GM21717 (cell line): Measurements from ENCODE around the gene PRKCA.
"Not testable (repeated sequence)": the region's sequence is repeated elsewhere in the genome, so short reads cannot be mapped to it uniquely, and the experiment has no call there.

ENCODE experiments used
- ATAC-seq: cut with Tn5 transposase; IDR thresholded peaks from one replicate; pipeline ENCODE4 v1.9.1; 2021; ENCODE audit warnings: mild to moderate bottlenecking, moderate library complexity; ENCODE audit not compliant: unreplicated experiment

PRKCA gene

DNA sequence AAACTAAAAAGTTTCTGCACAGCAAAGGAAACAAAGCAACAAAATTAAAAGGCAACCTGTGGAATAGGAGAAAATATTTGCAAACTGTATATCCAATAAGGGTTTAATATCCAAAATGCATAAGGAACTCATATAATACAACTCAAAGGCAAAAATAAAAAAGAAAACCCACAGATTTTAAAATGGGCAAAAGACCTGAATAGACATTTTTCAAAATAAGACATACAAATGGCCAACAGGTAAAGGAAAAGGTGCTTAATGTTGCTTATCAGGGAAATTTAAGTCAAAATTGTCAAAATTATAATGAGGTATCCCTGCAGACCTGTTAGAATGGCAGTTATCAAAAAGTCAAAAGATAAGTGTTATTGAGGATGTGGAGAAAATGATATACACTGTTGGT is 399.0 kb downstream of the PRKCA start:
- no peak for ATAC-seq

- no peak for ATAC-seq
Measured at GRCh38 chr17:66702106-66702936, 399.9 kb downstream of the PRKCA start.

- ATAC-seq: no peak
Measured at GRCh38 chr17:66704858-66705520, 402.6 kb downstream of the PRKCA start.

- ATAC-seq: no peak
Measured at GRCh38 chr17:66706851-66707450, 404.5 kb downstream of the PRKCA start.

- no peak for ATAC-seq
Measured at GRCh38 chr17:66711401-66711800, 409.0 kb downstream of the PRKCA start.

GRCh38 chr17:66711881-66712321 is 409.5 kb downstream of the PRKCA start:
- ATAC-seq: no peak

GRCh38 chr17:66712453-66712852 is 410.0 kb downstream of the PRKCA start:
- no peak for ATAC-seq

- ATAC-seq: not testable (repeated sequence)
Measured at GRCh38 chr17:66713021-66713532, 410.7 kb downstream of the PRKCA start.

DNA sequence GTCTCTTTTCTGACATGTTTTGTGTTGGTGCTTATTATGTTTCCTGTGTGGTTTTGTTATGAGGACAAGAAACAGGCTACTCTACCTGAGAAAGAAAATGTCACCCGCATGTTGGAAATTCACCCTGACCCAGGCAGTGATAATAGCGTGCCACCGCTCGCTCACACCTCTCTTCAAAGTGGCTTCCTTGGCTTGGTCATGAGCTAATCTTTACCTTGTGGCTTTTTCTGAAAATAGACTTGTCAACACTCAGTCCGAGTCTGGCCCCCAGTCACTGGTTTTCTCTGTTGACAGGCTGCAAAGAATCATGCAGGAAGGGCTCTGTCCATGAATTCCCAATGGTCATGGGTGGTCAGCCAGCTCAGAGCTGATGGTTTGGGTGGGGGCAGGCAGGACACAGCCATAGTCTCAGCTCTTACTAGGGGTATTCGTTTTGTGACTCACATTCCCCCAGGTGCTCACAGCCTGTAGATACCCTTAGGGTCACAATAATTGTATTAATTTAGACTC is 411.2 kb downstream of the PRKCA start:
- ATAC-seq: no peak

GRCh38 chr17:66714046-66715023 is 411.9 kb downstream of the PRKCA start:
- ATAC-seq: no peak

DNA sequence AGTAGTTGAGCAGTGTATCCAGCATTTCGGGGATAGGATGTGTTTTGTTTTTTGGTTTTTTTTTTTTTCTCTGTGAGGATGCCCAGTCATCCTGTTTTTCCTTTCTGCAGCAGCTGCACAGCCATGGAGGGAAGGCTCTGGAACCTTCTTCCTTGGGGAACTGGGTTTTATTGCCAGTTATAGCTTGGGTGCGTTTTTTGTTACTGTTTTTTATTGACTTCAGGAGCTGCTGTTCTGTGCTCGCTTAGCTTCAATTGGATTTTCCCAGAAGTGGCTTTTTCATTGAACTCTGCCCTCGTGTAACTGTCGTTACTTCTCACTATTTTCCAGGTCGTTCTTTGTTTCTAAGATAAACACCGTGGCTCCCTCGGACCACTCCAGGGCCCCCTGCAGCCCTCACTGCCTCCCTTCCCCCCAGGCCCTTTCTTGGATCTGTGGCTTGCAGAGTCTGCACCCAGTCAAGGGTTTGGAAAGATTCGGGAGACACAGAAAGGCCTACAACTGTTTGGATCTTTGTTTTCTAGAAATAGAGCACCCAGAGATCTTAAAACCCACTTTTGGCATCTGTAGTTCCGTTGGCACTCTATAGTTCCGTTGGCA is 412.8 kb downstream of the PRKCA start:
- ATAC-seq: no peak

GRCh38 chr17:66715745-66716156 is 413.3 kb downstream of the PRKCA start:
- no peak for ATAC-seq

- no peak for ATAC-seq
Measured at GRCh38 chr17:66716236-66717026, 414.0 kb downstream of the PRKCA start.

- no peak for ATAC-seq
Measured at GRCh38 chr17:66717641-66718058, 415.2 kb downstream of the PRKCA start.

DNA sequence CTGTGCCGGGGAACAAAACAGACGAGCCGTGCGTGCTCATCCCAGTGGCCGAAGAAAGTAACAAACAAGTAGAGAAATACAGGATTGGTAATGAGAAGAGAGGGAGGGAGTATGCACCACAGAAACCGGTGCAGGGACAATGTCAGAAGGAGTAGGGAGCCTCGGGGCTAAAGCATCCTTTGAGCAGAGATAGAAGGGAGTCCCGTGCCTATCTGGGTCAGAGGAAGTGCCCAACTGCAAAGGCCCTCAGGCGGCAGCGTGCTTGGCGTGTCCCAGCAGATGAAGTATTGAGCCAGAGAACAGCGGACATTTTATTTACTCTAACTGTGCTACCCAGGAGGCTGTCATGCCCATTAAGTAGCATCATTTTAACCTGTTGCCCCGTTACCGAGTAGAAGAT is 417.6 kb downstream of the PRKCA start:
- no peak for ATAC-seq

DNA sequence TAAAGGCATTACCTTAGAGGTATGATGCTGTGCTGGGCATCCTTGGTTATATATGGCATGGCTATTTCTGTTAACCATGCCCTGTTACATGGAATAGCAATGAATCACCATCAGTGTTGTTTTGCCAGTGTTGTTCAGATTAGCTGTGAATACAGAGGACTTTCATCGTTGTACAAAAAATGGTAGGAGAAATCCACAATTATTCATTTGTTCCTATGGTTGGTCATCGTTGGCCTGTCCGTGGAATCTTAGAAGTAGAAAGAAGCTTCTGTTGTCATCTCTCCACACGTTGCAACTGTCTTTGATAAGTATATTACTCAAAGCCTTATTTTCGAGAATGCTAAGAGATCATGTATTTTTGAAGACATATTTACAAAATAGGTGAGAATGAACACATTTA is 418.2 kb downstream of the PRKCA start:
- ATAC-seq: no peak

DNA sequence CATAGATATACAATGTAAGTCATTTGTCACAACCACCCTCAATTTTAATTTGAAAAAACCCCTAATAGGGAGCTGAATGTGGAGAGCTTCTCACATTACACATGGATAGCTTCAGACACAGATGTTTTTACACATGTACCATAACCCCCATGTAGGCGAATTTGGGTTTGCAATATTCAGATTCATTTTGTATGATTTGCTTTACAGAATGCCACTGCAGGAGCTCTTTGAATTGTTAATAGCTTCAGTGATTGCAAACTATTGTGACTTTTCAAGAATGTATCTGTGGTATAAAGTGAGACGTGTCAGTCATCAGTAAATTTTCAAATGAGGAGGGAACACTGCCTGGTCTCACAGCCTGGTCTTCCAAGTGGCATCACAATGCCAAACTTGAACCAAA is 419.9 kb downstream of the PRKCA start:
- ATAC-seq: no peak

GRCh38 chr17:66724581-66725341 is 422.3 kb downstream of the PRKCA start:
- no peak for ATAC-seq
